ENCODE measurements around the gene ACSL5.

Gene ACSL5

DNA sequence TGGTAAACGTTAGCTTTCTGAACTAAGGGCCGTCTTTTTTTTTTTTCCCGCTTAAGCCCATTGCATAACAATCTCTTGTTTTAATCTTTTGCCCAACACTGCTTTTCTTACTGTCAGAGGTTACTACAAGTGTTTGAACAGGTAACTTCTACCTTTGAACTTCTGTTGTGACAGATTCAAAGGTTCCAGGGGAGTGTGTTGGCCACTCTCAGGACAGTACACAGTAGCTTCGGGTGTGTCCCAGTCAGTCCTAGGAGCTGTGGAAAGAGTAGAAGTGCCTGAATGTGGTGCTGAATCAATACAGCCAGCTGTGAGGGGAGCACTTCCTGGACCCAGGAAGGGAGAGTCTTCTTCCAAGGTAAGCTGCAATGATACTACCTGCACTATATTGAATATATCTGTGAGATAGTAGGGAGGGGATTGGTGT is at the start of gene ACSL5:
ACSL5 (plus strand) TSS at position 205 of the 427 bp plus-strand sequence. CDS start 20,831 bp downstream, outside the sequence.
- no peak for DNase-seq

- no peak for DNase-seq
Observed at GRCh38 chr10:112327678-112328077, 46.2 kb upstream of the ACSL5 start.

- no peak for DNase-seq
Observed at GRCh38 chr10:112330162-112330561, 43.8 kb upstream of the ACSL5 start.

DNA sequence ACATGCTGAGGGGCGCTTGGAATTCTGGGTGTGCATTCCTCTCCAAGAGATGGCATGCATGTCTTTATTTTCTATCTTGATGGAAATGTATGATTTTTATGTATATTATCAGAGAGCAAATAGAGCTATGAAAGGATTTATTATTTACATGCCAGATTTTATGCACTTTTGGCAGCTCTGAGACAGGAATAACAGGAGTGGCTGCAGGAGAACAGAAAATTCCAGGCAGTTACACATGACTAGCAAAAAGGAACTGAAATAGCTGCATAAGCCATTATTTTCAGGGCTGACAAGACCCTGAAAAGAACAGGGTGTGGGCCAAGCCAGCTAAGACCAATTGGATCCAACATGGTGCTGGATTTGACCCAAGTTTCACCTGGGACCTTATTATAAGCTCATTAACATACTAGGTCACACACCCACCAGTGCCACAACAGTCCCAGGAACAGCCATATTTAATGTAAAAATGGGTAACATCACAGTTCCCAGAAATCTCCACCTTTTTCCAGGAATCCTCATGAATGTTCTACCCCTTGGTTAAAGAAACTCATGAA is 43.2 kb upstream of the ACSL5 start:
- no peak for DNase-seq

DNA sequence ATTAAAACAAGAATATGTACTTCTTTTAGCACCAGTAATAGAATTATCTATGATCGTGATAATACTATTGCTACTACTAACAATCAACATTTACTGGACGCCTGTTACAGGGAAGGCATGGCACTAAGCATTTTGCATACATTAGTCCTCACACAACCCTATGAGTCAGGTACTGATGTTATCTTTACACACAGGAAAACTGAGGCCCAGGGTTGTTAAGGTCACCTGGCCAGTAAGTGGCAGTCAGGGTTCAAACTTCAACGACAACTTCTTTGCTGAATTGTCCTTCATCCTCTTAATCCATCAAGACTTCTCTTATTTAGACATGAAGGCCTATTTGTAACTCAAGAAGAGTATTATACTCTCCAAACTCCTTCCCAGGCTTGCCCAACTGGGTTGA is 41.9 kb upstream of the ACSL5 start:
- no peak for DNase-seq

DNA sequence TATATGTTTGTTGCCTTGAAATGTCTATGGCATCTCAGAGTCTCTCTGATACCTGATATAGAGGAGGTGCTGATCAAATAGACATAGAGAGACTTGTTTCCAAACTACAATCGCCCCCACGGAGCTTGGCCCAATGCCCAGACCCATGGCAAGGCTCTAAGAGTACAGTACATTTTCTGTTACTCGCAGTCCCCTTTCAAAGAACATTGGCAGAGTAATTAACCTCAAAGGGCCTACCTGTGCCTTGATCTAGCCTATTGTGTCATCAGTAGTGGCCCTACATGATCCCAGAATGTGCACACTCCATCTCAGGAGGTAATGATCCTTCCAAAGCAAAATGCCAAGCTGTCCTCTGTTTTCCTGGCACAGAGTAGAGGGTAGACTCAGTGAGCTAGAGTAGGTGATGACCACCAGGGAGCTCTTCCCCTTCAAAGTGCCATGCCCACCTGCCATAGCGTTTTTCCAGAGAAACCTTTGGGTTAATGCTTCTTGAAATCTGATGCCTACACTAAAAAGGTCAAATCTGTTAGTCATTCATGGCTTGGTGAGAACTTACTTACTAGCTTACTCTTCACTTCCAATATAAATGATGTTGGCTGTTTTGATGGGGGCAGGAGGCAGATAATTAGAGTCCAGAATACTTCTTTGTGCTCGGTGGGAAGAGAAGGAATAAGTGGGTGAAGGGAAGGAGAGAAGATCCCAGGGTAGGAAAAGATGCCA is 41.2 kb upstream of the ACSL5 start:
- no peak for DNase-seq

GRCh38 chr10:112333452-112333851 is 40.5 kb upstream of the ACSL5 start:
- DNase-seq: no peak

DNA sequence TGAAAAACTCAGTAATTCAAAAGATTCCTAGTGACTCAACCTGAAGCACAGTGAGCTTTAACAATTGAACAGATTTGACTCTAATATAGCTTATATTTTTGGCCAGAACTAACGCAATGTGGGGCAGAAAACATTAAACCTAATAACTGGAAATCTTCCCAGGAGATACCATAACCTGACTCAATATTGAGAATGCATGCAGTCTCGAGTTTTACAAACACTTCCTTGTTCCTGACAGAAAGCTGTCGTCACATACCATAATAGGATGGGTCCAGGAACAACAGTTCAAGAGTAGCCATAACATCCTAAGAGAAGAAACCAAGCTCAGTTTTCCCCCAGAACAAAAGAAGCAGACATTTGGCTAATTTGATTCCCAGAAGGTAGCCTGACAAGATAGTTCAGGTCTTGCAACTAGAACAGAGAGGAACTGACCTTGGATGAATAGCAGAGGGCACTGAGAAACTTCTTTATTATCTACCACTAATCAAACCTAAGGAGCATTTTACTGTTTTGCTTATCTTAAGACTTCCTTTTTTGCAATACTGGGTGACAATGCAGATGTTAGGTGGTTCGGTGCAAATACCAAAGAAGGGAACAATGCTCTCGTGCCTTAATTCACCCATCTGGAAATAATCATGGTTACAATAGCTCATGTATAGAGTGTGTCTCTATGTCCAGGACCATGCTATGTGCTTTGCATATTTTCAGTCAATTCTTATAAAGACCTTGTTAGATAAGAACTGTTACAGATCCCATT is 38.6 kb upstream of the ACSL5 start:
- DNase-seq: no peak

GRCh38 chr10:112335868-112336265 is 38.0 kb upstream of the ACSL5 start:
- DNase-seq: no peak

DNA sequence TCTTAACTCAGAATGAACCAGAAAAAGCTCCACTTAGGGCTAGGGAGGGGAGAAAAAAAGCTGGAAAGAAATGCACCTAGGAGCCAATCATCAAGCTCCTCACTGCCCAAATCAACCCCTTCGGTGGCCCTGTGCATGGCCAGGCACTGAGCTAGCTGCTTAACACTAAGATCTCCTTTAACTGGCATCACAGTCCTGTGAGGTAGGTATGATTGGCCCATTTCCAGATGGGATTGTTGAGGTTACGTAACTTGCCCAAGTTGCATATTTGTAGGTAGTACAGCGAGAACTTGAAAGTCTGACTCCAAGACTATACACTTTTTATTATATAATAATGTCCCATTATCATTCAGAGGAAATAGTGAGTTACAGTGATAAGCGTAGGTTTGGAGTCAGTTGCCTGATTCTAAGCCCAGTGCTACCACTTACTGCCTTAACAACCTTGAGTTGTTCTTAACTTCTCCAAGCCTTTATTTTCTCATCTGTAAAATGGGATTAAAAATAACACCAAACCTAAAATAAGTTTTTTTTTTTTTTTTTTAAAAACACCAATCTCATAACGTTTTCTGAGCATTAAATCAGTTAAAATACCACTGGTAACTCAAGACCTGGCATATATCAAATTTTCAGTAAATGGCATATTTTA is 37.2 kb upstream of the ACSL5 start:
- no peak for DNase-seq

DNA sequence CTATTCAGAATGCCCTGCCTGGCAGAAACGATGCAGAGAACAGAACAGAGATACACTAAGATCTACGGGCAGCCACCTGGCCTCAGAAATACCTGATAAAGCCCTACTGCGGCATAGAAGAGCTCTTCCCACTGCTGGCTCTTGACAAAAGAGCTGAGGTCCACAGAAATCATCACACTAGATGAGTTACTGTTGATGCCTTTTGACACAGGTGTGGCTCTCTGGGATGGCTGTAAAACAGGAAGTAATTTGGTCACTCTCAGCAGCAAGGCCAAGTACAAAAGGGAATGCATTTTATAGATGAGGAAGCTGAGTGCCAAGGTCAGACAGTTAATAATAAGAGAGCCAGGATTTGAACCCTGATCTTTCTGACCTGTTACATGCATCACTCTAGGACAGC is 35.0 kb upstream of the ACSL5 start:
- DNase-seq: no peak

GRCh38 chr10:112340601-112341000 is 33.3 kb upstream of the ACSL5 start:
- no peak for DNase-seq

DNA sequence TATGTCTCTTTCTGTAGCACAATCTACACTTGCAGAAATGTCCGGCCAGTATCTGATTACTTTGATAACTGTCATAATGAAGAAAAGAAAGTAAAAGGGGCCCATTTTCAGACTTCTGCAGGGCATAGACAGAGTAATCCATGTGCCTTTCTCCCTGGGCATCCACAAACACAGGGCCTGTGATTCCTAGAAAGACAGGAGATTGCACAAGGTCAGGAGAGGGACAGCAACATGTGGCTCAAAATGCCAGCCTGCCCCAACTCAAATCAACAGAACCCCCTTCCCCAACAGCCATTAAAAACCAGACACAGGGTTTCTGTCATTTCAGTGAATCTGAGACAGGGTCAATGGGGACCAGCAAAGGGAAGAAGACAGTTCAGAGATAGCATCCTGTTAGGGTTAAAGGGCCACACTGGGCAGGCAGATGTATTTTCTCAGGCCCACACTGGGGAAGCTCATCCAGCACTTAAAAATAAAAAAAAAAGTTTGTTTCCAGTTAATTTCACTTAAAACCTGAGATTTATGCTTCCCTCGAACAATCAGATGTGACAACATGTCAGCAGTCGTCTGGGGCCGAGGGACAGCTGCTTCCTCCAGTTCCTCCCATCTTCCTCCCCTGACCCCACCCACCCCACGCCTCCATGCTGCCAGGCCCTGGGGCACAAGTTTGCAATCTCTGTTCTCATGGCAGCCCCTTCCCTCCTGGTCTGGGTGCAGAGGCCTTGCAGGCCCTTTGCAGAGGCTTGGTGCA is 30.7 kb upstream of the ACSL5 start:
- DNase-seq: no peak

DNA sequence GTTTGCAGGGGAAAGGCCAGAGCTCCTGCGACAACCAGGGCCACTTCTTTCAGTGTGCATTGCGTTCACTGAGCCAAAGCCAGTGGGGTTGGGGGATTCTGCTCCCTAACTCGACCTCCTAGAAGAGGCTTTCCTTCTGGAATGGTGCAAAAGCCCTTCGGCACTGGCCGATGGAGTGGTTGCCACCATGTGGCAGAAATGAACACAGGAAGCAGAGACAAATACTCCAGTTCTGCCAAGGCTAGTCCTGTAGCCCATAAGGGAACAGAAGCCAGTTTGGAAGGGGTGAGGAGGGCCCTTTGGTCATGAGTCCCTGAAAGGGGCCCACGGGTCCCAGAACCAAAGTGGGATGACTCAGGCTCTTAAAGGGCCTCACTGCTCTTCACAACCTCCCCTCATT is 29.7 kb upstream of the ACSL5 start:
- no peak for DNase-seq

DNA sequence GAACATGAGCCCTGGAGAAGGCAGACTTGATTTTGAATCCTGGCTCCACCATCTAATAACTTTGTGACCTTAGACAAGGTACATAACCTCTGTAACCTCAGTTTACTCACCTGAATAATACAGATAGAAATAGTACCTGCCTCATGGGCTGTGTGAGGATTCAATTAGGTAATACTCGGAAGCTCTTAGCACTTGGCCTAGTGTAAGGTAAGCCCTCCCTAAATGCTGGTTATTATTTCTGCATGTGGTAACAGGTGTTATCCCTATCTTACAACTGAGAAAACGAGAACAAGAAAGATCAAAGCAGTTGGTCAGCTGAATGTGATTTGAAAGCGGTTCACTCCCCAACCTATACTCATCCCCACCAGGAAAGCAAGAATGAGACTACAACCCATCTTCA is 28.7 kb upstream of the ACSL5 start:
- DNase-seq: no peak

GRCh38 chr10:112345743-112346142 is 28.2 kb upstream of the ACSL5 start:
- no peak for DNase-seq

- DNase-seq: no peak
Observed at GRCh38 chr10:112346774-112347173, 27.1 kb upstream of the ACSL5 start.

DNA sequence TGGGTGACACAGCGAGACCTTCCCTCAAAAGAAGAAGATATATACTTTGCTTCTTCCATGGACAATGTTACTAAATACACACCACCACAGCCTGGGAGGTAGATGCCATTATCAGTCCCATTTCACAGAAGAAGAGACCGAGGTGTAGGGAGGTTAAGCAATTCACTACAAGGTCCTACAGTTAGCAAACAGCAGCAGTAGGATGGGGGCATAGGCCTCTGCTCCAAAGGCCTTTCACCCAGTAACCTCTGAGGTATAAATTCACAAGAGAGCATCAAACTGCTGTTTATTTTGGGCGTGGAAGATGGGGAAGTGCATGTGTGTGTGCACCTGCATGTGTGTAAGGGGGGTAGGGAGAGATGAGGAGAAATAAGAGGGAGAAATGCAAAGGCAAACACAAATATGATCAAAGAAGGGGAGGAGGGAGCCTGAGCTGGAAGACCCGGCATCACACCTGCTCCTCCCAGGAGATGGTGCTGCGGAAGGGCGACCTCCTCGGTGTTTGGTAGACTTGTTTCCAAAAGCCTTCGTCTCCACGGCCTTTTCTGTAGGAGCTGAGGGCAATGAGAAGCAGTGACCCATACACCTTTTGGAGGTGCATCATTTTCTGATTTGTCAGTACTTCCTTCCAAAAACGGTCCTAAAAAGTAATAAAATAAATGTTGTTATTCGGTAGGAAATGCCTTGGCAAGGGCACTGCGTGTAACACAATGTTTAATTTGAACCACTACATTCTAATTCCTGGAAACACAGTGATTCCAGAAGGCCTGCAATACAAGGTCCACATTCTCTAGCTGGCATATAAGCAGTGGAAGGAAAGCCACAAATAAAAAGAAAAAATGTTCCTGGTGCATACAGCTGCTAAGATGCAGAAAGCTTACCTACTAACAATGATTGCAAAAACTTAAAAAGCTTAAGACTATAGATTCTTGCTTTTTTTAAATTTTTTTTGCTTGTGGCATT is 25.9 kb upstream of the ACSL5 start:
- DNase-seq: no peak

DNA sequence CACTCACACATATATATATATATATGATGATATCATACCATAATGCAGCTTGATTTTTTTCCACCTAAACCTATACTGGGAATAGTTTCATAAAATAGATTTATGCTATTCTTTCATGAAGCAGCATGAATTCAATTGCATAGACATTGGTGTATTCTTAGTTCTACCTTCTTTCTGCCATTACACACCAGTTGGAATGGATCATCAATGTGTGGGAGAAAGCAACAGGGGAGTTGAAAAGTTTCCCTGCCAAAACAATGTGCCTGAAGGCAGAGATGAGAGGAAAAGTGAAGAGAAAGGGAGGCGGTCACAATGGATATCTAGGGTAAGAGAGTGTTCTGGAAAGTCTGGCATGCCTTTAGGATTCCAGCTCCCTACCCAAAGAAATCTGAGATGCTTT is 25.2 kb upstream of the ACSL5 start:
- no peak for DNase-seq

DNA sequence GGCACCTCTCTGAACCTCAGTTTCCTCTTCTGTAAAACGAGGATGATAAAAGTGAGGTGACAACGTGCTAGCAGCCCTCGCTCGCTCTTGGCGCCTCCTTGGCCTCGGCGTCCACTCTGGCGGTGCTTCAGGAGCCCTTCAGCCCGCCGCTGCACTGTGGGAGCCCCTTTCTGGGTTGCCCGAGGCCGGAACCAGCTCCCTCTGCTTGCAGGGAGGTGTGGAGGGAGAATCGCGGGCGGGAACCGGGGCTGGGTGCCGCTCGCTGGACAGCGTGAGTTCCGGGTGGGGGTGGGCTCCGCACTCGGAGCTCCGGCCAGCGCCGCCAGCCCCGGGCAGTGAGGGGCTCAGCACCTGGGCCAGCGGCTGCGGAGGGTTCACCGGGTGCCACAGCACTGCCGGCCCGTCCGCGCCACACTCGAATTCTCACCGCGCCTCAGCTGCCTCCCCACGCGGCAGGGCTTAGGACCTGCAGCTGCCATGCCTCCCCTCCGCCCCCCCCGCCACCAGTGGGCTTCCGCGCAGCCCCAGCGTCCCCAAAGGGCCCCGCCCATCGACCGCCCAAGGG is 24.3 kb upstream of the ACSL5 start:
- DNase-seq: no peak

DNA sequence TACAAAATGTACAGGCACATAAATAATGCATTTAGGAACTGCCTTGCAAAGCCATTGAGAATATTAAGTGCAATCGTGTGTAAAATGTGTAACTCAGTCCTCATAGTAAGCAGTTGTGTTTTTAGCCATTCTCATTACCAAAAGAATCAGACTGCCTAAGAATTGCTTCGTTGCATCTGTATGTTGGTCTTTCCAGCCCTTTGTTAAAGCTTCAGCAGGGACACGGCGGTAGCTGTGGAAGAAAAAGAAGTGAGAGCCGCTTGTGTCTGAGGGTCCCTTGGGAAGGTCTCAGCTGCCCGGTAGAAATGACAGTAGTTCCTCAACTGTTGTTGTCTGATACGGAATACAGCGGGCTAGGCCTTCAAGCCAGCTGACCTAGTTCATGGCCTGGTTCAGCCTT is 22.8 kb upstream of the ACSL5 start:
- no peak for DNase-seq
